Lung (tissue), 12 donors: ENCODE results near the gene EPB41L4A. TPM values are rescaled to one million over a fixed set of nuclear protein-coding genes. Genes with fewer than 3 reads are reported as not detected.

Experiments
- ATAC-seq: fragments of 200-7000 bp; cut with Tn5 transposase; one replicate; pipeline ENCODE4 v1.9.1; 2020; ENCODE audit warnings: moderate number of reproducible peaks; ENCODE audit not compliant: insufficient read depth, low FRiP score
- DNase-seq, 3 donors: peaks; one replicate each; pipeline ENCODE4 v3.0.0-alpha.2; 2013 to 2017
- H3K27ac ChIP-seq, 2 donors: one replicate each; pipeline ENCODE4 v1.5.1; 2013; ENCODE audit warnings: mild to moderate bottlenecking in 2 of 2, moderate library complexity in 2 of 2, control low read depth in 1 of 2, inconsistent platforms in 1 of 2, low read depth in 1 of 2, low read length in 1 of 2
- H3K27me3 ChIP-seq, 3 donors: one replicate each; pipeline ENCODE4 v1.5.1; 2013; ENCODE audit warnings: low read length in 2 of 3; ENCODE audit not compliant: control insufficient read depth in 3 of 3, insufficient read depth in 3 of 3
- H3K36me3 ChIP-seq, 4 donors: one replicate each; pipeline ENCODE4 v1.5.1; 2013; ENCODE audit warnings: low read length in 4 of 4, mild to moderate bottlenecking in 1 of 4, moderate library complexity in 1 of 4; ENCODE audit not compliant: control insufficient read depth in 4 of 4, insufficient read depth in 4 of 4
- H3K4me1 ChIP-seq, 5 donors: one replicate each; pipeline ENCODE4 v1.5.1; 2013; ENCODE audit warnings: low read length in 5 of 5, mild to moderate bottlenecking in 2 of 5, moderate library complexity in 1 of 5; ENCODE audit not compliant: control insufficient read depth in 5 of 5, insufficient read depth in 5 of 5
- H3K4me3 ChIP-seq: one replicate; pipeline ENCODE4 v1.5.1; 2013; ENCODE audit warnings: mild to moderate bottlenecking, control low read depth, moderate library complexity
- H3K9ac ChIP-seq, 2 donors: one replicate each; pipeline ENCODE4 v1.5.1; 2013; ENCODE audit warnings: low read length in 2 of 2, control low read depth in 1 of 2; ENCODE audit not compliant: insufficient read depth in 1 of 2
- H3K9me3 ChIP-seq, 4 donors: one replicate each; pipeline ENCODE4 v1.5.1; 2013; ENCODE audit warnings: low read length in 3 of 4, mild to moderate bottlenecking in 1 of 4, moderate library complexity in 1 of 4; ENCODE audit not compliant: control insufficient read depth in 4 of 4, insufficient read depth in 3 of 4
- CTCF ChIP-seq: IDR thresholded peaks from 2 replicates; pipeline ENCODE4 v1.5.1; 2012; ENCODE audit warnings: mild to moderate bottlenecking; ENCODE audit errors: control extremely low read depth, extremely low read depth
- WGBS, 2 donors: extraction: QIAGEN DNeasy Blood & Tissue Kit; methylation state at CpG; one replicate each; pipeline ENCODE4 v1.1.7; 2013; 5-methylcytosine and 5-hydroxymethylcytosine counted together
- polyA plus RNA-seq, 2 donors: library from polyadenylated mRNA; stranded (reverse); fragments of 200-250 nt; gene quantifications; one replicate each; pipeline ENCODE4 v1.2.1, GENCODE V29; 2013
- total RNA-seq, 2 donors: library from RNA; depleted of rRNA in 1 of 2; stranded (reverse); fragments of >200 nt in 1 of 2; gene quantifications; one replicate each; pipeline ENCODE4 v1.2.1, GENCODE V29; 2014 to 2021
- donor health status: control.
- donor health status: control.
- donor health status: Bipolar disorder and iron deficiency.
- donor health status: healthy.
- donor health status: DM: yes; HTN: yes; CAD: no.

The EPB41L4A gene
- total and polyA plus RNA-seq, 4 donors, result 4.6 to 44.5 (median 14.9) TPM

GRCh38 chr5:112412346-112412745 lies 6.7 kb downstream of the EPB41L4A start:
- DNase-seq, result no peak
- peaks cover 0 to 10% (median 7%) of the 10 kb centered on the region in 5 donors for H3K4me1 ChIP-seq
- no peaks in the 10 kb centered on the region for H3K27me3 ChIP-seq
- H3K27ac ChIP-seq, result no peak overlapping the region
- peaks cover 0 to 2% (median 0%) of the 10 kb centered on the region in 4 donors for H3K9me3 ChIP-seq
- WGBS, 2 donors, result 37 to 39% methylated on average over 3 of the region's 3 CpGs
- no peak overlapping the region for H3K9ac ChIP-seq
- TF ChIP-seq CTCF, result no peak
- H3K4me3 ChIP-seq, result no peak overlapping the region
- no peaks in the 10 kb centered on the region for H3K36me3 ChIP-seq
- no peak for ATAC-seq

DNA sequence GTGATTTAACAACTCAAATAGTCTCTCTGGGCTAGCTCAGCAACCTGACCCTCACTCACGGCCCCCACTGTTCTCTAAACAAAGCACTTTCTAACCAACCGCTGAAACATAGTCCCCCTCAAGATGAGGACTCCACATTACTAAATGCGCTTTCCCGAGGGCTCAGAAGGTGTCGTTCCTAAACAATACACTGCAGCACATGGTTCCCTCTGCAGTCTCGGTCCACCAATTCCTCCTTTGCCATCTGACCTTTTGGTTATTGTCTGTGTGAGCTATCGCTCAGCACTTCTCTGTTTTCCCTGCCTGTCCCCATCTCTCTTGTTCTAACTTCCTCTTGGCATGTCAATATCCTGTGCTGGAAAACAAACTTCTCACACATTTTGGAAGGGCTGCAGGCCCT lies 7.2 kb downstream of the EPB41L4A start:
- TF ChIP-seq CTCF, result no peak
- Histone ChIP-seq H3K4me1 (peaks cover 2 to 14% (median 7%) of the 10 kb centered on the region in 5 donors), H3K36me3 (no peaks in the 10 kb centered on the region), H3K9me3 (peaks cover 0 to 2% (median 0%) of the 10 kb centered on the region in 4 donors), H3K9ac (no peak overlapping the region), H3K27ac (peak overlapping the region in 1 of 2 donors; percentile 64), H3K27me3 (no peaks in the 10 kb centered on the region), H3K4me3 (no peak overlapping the region)
- 43 to 63% methylated on average over 7 of the region's 7 CpGs for WGBS, 2 donors
- no peak for DNase-seq
- no peak for ATAC-seq

GRCh38 chr5:112407666-112408065 lies 11.4 kb downstream of the EPB41L4A start:
- H3K4me3 ChIP-seq, result no peak overlapping the region
- no peak for TF ChIP-seq CTCF
- H3K27ac ChIP-seq, result no peak overlapping the region
- no peak overlapping the region for H3K9ac ChIP-seq
- H3K36me3 ChIP-seq, result no peaks in the 10 kb centered on the region
- DNase-seq, result peak in 2 of 3 donors; percentile 38 to 51
- peaks cover 4 to 14% (median 10%) of the 10 kb centered on the region in 5 donors for H3K4me1 ChIP-seq
- peaks cover 0 to 2% (median 0%) of the 10 kb centered on the region in 4 donors for H3K9me3 ChIP-seq
- H3K27me3 ChIP-seq, result no peaks in the 10 kb centered on the region
- WGBS, 2 donors, result 30 to 51% methylated on average over 2 of the region's 2 CpGs
- peak; percentile 34 for ATAC-seq

GRCh38 chr5:112407240-112407639 lies 11.8 kb downstream of the EPB41L4A start:
- no peak overlapping the region for H3K27ac ChIP-seq
- peaks cover 4 to 15% (median 10%) of the 10 kb centered on the region in 5 donors for H3K4me1 ChIP-seq
- H3K36me3 ChIP-seq, result no peaks in the 10 kb centered on the region
- ATAC-seq, result no peak
- no peak for TF ChIP-seq CTCF
- H3K9me3 ChIP-seq, result peaks cover 0 to 2% (median 0%) of the 10 kb centered on the region in 4 donors
- H3K9ac ChIP-seq, result no peak overlapping the region
- H3K4me3 ChIP-seq, result no peak overlapping the region
- DNase-seq, result no peak
- H3K27me3 ChIP-seq, result no peaks in the 10 kb centered on the region
